Vagina (tissue), 2 donors: ENCODE data around the gene IFT27. TPM values are rescaled to one million over a fixed set of nuclear protein-coding genes. Genes with fewer than 3 reads are reported as not detected.

Experiments used
- DNase-seq, 2 donors: peaks; one replicate each; pipeline ENCODE4 v3.0.0-alpha.2; 2017; ENCODE audit errors: extremely low spot score in 2 of 2
- H3K27ac ChIP-seq: fragments of 200-600 bp; sonication (generic); one replicate; pipeline ENCODE4 v1.5.1; 2019
- H3K27me3 ChIP-seq: fragments of 200-600 bp; sonication (generic); one replicate; pipeline ENCODE4 v1.5.1; 2019
- H3K36me3 ChIP-seq, 2 donors: fragments of 200-600 bp; sonication (generic); one replicate each; pipeline ENCODE4 v1.5.1; 2017 to 2019
- H3K4me1 ChIP-seq: fragments of 200-600 bp; sonication (generic); one replicate; pipeline ENCODE4 v1.5.1; 2019
- H3K4me3 ChIP-seq, 2 donors: fragments of 200-600 bp; sonication (generic); 1 replicate in 1 of 2; 2 replicates in 1 of 2; pipeline ENCODE4 v1.5.1; 2016 to 2019
- H3K9me3 ChIP-seq: fragments of 200-600 bp; sonication (generic); one replicate; pipeline ENCODE4 v1.5.1; 2019
- POLR2A ChIP-seq, 2 donors: fragments of 450-650 bp; IDR thresholded peaks; one replicate each; pipeline ENCODE4 v1.6.1; 2017; ENCODE audit warnings: antibody characterized with exemption in 2 of 2, mild to moderate bottlenecking in 2 of 2, moderate library complexity in 2 of 2
- POLR2AphosphoS5 ChIP-seq, 2 donors: sonication (generic); formaldehyde crosslinking; IDR thresholded peaks; one replicate each; pipeline ENCODE4 v1.9.0; 2017; ENCODE audit warnings: antibody characterized with exemption in 2 of 2, mild to moderate bottlenecking in 2 of 2, low read depth in 1 of 2; ENCODE audit not compliant: insufficient read depth in 1 of 2
- intact Hi-C: fragments of 100-400 bp; cut with DNase I; formaldehyde crosslinking; loops from one replicate; pipeline ENCODE4 v1.15.1; 2023
- total RNA-seq: library from RNA; depleted of rRNA; stranded (reverse); fragments of >200 nt; gene quantifications from one replicate; pipeline ENCODE4 v1.2.3, GENCODE V29; 2016
- TF ChIP-seq, protein P1 (sequence below), 3 experiments: fragments of 450-650 bp in 2 of 3; fragments of 200-600 bp in 1 of 3; sonication (generic) in 1 of 3; IDR thresholded peaks; one replicate each; pipeline ENCODE4 v1.5.1; 2017 to 2019; ENCODE audit warnings: antibody characterized with exemption in 3 of 3, mild to moderate bottlenecking in 2 of 3, moderate library complexity in 2 of 3

IFT27 gene
- total RNA-seq, 1 donor from 2014 or later, result 15.0 TPM

DNA sequence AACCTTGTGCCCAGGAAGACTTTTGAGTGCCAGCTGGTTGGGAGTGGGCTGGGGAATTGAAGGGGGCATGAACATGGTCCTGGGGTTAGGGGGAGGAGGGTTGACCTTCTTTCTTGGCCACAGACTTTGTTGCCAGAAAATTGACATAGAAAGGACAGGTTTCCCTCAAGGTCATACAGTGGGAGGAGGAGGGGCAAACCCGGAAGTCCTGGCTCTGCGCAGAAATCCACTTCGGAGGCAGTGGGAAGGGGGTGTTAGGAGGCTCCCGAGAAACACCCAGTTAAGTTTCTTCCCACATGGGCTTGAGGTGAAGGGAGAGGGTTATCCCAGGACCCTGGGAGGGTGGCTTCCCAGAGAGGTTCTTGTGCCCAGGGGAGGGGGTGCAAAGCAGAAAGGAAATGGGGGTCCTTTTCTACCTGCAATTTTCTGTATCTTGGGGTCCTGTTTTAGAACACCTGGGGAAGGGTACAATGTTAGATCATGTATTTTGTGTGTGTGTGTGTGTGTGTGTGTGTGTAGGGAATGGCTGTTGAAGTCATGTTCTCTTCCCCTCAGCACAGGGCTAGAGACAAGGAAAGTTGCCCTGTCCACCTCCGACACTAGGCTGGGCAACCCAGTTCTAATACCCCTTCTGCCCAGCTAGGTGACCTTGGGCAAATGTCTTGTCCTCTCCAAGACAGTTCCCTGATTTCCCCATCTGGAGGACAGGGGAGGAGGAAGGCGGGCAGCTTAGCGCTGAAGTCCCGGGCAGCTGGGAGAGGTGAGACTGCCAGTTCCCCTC, 39.8 kb upstream of the IFT27 start:
- no peak overlapping the region for H3K4me3 ChIP-seq
- intact Hi-C loops, result no loop called here
- peaks cover 13% of the 10 kb centered on the region for H3K4me1 ChIP-seq
- H3K9me3 ChIP-seq, result no peaks in the 10 kb centered on the region
- DNase-seq, result no peak
- H3K27ac ChIP-seq, result no peak overlapping the region
- peaks cover 5% of the 10 kb centered on the region for H3K27me3 ChIP-seq
- TF ChIP-seq, protein P1, sequence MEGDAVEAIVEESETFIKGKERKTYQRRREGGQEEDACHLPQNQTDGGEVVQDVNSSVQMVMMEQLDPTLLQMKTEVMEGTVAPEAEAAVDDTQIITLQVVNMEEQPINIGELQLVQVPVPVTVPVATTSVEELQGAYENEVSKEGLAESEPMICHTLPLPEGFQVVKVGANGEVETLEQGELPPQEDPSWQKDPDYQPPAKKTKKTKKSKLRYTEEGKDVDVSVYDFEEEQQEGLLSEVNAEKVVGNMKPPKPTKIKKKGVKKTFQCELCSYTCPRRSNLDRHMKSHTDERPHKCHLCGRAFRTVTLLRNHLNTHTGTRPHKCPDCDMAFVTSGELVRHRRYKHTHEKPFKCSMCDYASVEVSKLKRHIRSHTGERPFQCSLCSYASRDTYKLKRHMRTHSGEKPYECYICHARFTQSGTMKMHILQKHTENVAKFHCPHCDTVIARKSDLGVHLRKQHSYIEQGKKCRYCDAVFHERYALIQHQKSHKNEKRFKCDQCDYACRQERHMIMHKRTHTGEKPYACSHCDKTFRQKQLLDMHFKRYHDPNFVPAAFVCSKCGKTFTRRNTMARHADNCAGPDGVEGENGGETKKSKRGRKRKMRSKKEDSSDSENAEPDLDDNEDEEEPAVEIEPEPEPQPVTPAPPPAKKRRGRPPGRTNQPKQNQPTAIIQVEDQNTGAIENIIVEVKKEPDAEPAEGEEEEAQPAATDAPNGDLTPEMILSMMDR (IDR thresholded peaks at IDR 0.05), result no peak
- no peak for TF ChIP-seq POLR2AphosphoS5 (IDR thresholded peaks at IDR 0.05; ENCODE audit: insufficient read depth in 1 of 2, low read depth in 1 of 2)
- no peak for TF ChIP-seq POLR2A (IDR thresholded peaks at IDR 0.05)
- no peaks in the 10 kb centered on the region for H3K36me3 ChIP-seq

DNA sequence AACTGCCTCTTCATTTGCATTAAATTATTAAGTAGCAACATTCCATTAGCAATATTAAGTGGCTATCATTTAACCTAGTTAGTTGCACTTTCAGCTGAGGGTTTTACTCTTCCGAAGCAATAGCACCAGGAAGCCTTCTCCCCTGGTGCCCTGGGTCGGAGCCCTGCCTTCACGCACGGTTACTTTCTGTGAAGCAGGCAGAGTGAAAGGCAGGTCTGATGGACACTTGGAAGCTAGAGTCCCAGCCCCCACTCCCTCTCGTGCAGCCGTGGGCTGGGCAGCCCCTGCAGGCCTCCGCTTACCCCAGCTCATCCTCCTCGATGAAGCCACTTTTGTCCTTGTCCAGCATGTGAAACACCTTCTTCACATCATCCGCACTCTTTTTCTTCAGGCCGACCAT, 38.9 kb upstream of the IFT27 start:
- DNase-seq, result no peak
- TF ChIP-seq, protein P1 (IDR thresholded peaks at IDR 0.05), result no peak
- no peak for TF ChIP-seq POLR2A (IDR thresholded peaks at IDR 0.05)
- TF ChIP-seq POLR2AphosphoS5 (IDR thresholded peaks at IDR 0.05; ENCODE audit: insufficient read depth in 1 of 2, low read depth in 1 of 2), result no peak
- Histone ChIP-seq H3K27me3 (peaks cover 5% of the 10 kb centered on the region), H3K9me3 (no peaks in the 10 kb centered on the region), H3K27ac (no peak overlapping the region), H3K36me3 (no peaks in the 10 kb centered on the region), H3K4me1 (peaks cover 13% of the 10 kb centered on the region), H3K4me3 (no peak overlapping the region)
- intact Hi-C loops, result no loop called here

DNA sequence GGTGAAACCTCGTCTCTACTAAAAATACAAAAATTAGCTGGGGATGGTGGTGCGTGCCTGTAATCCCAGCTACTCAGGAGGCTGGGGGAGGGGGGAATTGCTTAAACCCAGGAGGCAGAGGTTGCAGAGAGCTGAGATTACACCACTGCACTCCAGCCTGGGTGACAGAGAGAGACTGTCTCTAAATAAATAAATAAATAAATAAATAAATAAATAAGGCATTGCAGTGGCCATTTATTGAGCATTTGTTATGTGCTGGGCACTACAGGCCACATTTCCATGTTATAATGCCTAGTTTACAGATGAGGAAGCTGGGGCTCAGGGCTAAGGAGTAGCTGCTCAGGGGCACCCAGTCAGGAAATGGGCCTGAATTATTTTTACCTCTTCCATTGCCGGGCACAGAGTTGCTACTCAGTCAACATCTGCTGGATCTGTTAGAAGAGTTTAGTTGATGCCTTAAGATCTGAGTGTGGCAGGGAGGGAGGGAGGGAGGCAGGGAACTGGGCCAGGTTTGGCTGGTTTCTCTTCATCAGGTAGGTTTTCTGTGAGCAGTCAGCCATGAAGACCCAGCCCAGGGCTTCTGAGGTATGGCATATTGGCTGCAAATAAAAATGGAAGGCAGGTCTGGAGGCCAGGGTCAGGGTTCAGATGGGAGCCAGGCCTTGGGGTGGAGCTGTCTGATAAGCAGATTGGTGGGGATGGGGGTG, 35.3 kb upstream of the IFT27 start:
- H3K27me3 ChIP-seq, result no peaks in the 10 kb centered on the region
- no peak for DNase-seq

DNA sequence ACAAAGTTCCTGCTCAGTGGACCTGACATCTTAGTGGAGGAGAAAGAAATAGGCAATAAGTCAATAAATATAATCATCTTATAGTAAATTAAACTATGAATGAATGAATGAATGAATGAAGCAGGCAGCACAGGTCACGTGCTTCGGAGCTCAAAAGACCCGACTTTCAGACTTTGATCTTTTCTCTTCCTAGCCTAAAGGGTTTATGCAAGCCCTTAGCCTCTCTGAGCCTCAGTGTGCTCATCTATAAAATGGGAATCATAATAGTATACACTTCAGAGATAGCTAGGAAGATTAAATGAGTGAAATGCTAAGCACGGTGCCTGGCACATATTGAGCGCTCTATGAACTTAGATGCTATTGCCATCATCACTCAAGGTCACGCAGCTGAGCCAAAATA, 33.4 kb upstream of the IFT27 start:
- TF ChIP-seq POLR2AphosphoS5 (IDR thresholded peaks at IDR 0.05; ENCODE audit: insufficient read depth in 1 of 2, low read depth in 1 of 2) (no peak), POLR2A (IDR thresholded peaks at IDR 0.05) (no peak)
- TF ChIP-seq, protein P1 (IDR thresholded peaks at IDR 0.05), result no peak
- no peaks in the 10 kb centered on the region for H3K36me3 ChIP-seq

More for the DNA sequence above, 35.3 kb upstream of the IFT27 start:
- no peak overlapping the region for H3K4me3 ChIP-seq
- no peak overlapping the region for H3K27ac ChIP-seq
- H3K9me3 ChIP-seq, result no peaks in the 10 kb centered on the region
- peaks cover 1% of the 10 kb centered on the region for H3K4me1 ChIP-seq
- TF ChIP-seq POLR2AphosphoS5 (IDR thresholded peaks at IDR 0.05; ENCODE audit: insufficient read depth in 1 of 2, low read depth in 1 of 2) (no peak), POLR2A (IDR thresholded peaks at IDR 0.05) (no peak)
- TF ChIP-seq, protein P1 (IDR thresholded peaks at IDR 0.05), result no peak
- no peaks in the 10 kb centered on the region for H3K36me3 ChIP-seq
- intact Hi-C loops, result no loop called here

More for the DNA sequence above, 33.4 kb upstream of the IFT27 start:
- DNase-seq, result no peak
- no peaks in the 10 kb centered on the region for H3K4me1 ChIP-seq
- H3K27me3 ChIP-seq, result no peaks in the 10 kb centered on the region
- H3K27ac ChIP-seq, result no peak overlapping the region
- no peaks in the 10 kb centered on the region for H3K9me3 ChIP-seq
- intact Hi-C loops, result no loop called here
- no peak overlapping the region for H3K4me3 ChIP-seq
